Transverse colon (tissue), 4 donors: ENCODE measurements around the gene PDF. TPM values are rescaled to one million over a fixed set of nuclear protein-coding genes. Genes with fewer than 3 reads are reported as not detected.
A peak's percentile ranks its signal among the peaks of the same experiment; 100 is the strongest.

Experiments
- DNase-seq: peaks from one replicate; pipeline ENCODE4 v3.0.0-alpha.2; 2019
- H3K27ac ChIP-seq, 4 donors: fragments of 200-600 bp; sonication (generic); 2 replicates each; pipeline ENCODE4 v1.5.1; 2016 to 2018; ENCODE audit warnings: inconsistent platforms in 4 of 4
- H3K27me3 ChIP-seq: fragments of 200-600 bp; sonication (generic); 2 replicates; pipeline ENCODE4 v1.5.1; 2017; ENCODE audit warnings: inconsistent platforms
- H3K36me3 ChIP-seq, 4 donors: fragments of 200-600 bp; sonication (generic); 2 replicates each; pipeline ENCODE4 v1.5.1; 2017 to 2019; ENCODE audit warnings: inconsistent platforms in 4 of 4
- H3K4me1 ChIP-seq, 4 donors: fragments of 200-600 bp; sonication (generic); 2 replicates each; pipeline ENCODE4 v1.5.1; 2017 to 2020; ENCODE audit warnings: inconsistent platforms in 4 of 4
- H3K4me3 ChIP-seq, 4 donors: fragments of 200-600 bp; sonication (generic); 1 replicate in 1 of 4; 2 replicates in 3 of 4; pipeline versions ENCODE4 v1.5.1 to v1.6.1; 2017 to 2019; ENCODE audit warnings: inconsistent platforms in 4 of 4
- H3K9me3 ChIP-seq, 2 donors: fragments of 200-600 bp; sonication (generic); 2 replicates each; pipeline ENCODE4 v1.5.1; 2017 to 2019; ENCODE audit warnings: inconsistent platforms in 2 of 2
- EP300 ChIP-seq: sonication (generic); formaldehyde crosslinking; IDR thresholded peaks from one replicate; pipeline ENCODE4 v1.6.1; 2017; ENCODE audit warnings: antibody characterized with exemption, low read depth
- POLR2A ChIP-seq: fragments of 450-650 bp; IDR thresholded peaks from one replicate; pipeline ENCODE4 v1.6.1; 2016; ENCODE audit warnings: antibody characterized with exemption, mild to moderate bottlenecking, moderate library complexity
- POLR2AphosphoS5 ChIP-seq, 3 donors: sonication (generic); formaldehyde crosslinking; IDR thresholded peaks; one replicate each; pipeline ENCODE4 v1.6.1; 2016; ENCODE audit warnings: antibody characterized with exemption in 3 of 3
- WGBS, 2 donors: methylation state at CpG; one replicate each; pipeline ENCODE4 v1.1.5; 2018; ENCODE audit warnings: low coverage in 1 of 2; 5-methylcytosine and 5-hydroxymethylcytosine counted together
- in situ Hi-C, 4 donors: fragments of 200-750 bp; cut with MboI; loops; one replicate each; pipeline versions ENCODE4 v1.15.0 to v1.15.1; 2017; ENCODE audit warnings: low sequenced_read_pairs in 3 of 4, low pct_ligation_motif_present in 1 of 4, low pct_unique_long_range_greater_than_20kb in 1 of 4
- intact Hi-C: fragments of 100-400 bp; cut with DNase I; formaldehyde crosslinking; loops from one replicate; pipeline ENCODE4 v1.15.1; 2023; ENCODE audit warnings: low total_unique reads
- total RNA-seq, 4 donors: library from RNA; depleted of rRNA; stranded (reverse); fragments of >200 nt; gene quantifications; one replicate each; pipeline ENCODE4 v1.1.0, GENCODE V29; 2016
- TF ChIP-seq, protein P1 (sequence below), 5 experiments: fragments of 200-600 bp in 3 of 5; fragments of 450-650 bp in 2 of 5; sonication (generic) in 3 of 5; IDR thresholded peaks; 1 replicate in 2 of 5; 2 replicates in 3 of 5; pipeline ENCODE4 v1.5.1; 2016 to 2017; ENCODE audit warnings: antibody characterized with exemption in 5 of 5, inconsistent platforms in 3 of 5, mild to moderate bottlenecking in 2 of 5, moderate library complexity in 1 of 5

Gene PDF
- total RNA-seq, 4 donors from 2014 or later, result 2.2 to 19.5 (median 8.8) TPM

DNA sequence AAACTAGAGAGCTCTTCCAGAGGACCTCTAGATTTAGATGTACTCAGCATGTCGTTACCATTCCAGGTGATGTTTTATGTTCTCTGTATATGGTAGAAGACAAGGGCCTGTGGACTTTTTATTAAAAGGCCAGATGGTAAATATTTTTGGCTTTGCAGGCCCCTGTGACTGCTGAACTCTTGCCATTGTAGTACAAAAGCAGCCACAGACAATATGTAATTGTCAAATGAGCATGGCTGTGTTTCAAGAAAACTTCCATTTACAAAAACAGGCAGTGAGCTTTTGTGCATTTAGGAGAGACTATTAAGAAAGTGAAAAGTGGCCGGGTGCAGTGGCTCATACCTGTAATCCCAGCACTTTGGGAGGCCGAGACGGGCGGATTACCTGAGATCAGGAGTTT, 13.8 kb upstream of the PDF start:
- in situ Hi-C loops (no loop called here), intact Hi-C loops (no loop called here)
- 90 to 100% methylated on average over 1 to 5 of the region's 5 CpGs for WGBS, 2 donors
- TF ChIP-seq, protein P1, sequence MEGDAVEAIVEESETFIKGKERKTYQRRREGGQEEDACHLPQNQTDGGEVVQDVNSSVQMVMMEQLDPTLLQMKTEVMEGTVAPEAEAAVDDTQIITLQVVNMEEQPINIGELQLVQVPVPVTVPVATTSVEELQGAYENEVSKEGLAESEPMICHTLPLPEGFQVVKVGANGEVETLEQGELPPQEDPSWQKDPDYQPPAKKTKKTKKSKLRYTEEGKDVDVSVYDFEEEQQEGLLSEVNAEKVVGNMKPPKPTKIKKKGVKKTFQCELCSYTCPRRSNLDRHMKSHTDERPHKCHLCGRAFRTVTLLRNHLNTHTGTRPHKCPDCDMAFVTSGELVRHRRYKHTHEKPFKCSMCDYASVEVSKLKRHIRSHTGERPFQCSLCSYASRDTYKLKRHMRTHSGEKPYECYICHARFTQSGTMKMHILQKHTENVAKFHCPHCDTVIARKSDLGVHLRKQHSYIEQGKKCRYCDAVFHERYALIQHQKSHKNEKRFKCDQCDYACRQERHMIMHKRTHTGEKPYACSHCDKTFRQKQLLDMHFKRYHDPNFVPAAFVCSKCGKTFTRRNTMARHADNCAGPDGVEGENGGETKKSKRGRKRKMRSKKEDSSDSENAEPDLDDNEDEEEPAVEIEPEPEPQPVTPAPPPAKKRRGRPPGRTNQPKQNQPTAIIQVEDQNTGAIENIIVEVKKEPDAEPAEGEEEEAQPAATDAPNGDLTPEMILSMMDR (IDR thresholded peaks at IDR 0.05), result no peak
- TF ChIP-seq POLR2AphosphoS5 (IDR thresholded peaks at IDR 0.05) (no peak), POLR2A (no peak), EP300 (no peak)
- Histone ChIP-seq H3K27me3 (no peaks in the 10 kb centered on the region), H3K9me3 (no peaks in the 10 kb centered on the region), H3K27ac (no peak overlapping the region), H3K4me1 (peaks cover 9 to 13% (median 10%) of the 10 kb centered on the region in 4 donors), H3K4me3 (no peak overlapping the region), H3K36me3 (peaks cover 0 to 10% (median under 1%) of the 10 kb centered on the region in 4 donors)
- no peak for DNase-seq

GRCh38 chr16:69340095-69340644, 9.8 kb upstream of the PDF start:
- intact Hi-C loops, result no loop called here
- in situ Hi-C loops, result no loop called here
- TF ChIP-seq POLR2A, result no peak
- TF ChIP-seq, protein P1 (IDR thresholded peaks at IDR 0.05), result no peak
- Histone ChIP-seq H3K9me3 (no peaks in the 10 kb centered on the region), H3K4me3 (peak overlapping the region; percentile 63 to 91 (median 75)), H3K27ac (peak overlapping the region; percentile 89 to 95 (median 92)), H3K27me3 (no peaks in the 10 kb centered on the region), H3K36me3 (peaks cover 0 to 13% (median 5%) of the 10 kb centered on the region in 4 donors), H3K4me1 (peaks cover 17 to 28% (median 21%) of the 10 kb centered on the region in 4 donors)
- no peak for DNase-seq
- 6 to 13% methylated on average over 5 to 16 of the region's 16 CpGs for WGBS, 2 donors

- DNase-seq, result peak; percentile 96
- no peaks in the 10 kb centered on the region for H3K27me3 ChIP-seq
- peak within 1 kb of the TSS; percentile 89 to 95 (median 92) for H3K27ac ChIP-seq
- in situ Hi-C loops, result no loop called here
- peaks cover 17 to 28% (median 21%) of the 10 kb centered on the region in 4 donors for H3K4me1 ChIP-seq
- H3K4me3 ChIP-seq, result peak within 1 kb of the TSS; percentile 67 to 91 (median 86)
- intact Hi-C loops, result no loop called here
- H3K9me3 ChIP-seq, result no peaks in the 10 kb centered on the region
- WGBS, 2 donors, result 0% methylated on average over 21 to 73 of the region's 77 CpGs
- peak; percentile 72 to 86 (median 80) for TF ChIP-seq POLR2AphosphoS5 (IDR thresholded peaks at IDR 0.05)
- TF ChIP-seq POLR2A, result peak; percentile 69
- no peak for TF ChIP-seq EP300
- TF ChIP-seq, protein P1 (IDR thresholded peaks at IDR 0.05), result peak; percentile 78 to 98 (median 92)
- peaks cover 0 to 20% (median 9%) of the 10 kb centered on the region in 4 donors for H3K36me3 ChIP-seq
Measured at GRCh38 chr16:69339289-69340094, 9.1 kb upstream of the PDF start, which contains the start of the genes COG8 and NIP7. Gene COG8, minus strand, starts transcription at chr16:69339564. Its CDS starts 12 bp downstream, at chr16:69339552. Gene NIP7, plus strand, starts transcription at chr16:69339772. Its CDS starts 58 bp downstream, at chr16:69339830.

DNA sequence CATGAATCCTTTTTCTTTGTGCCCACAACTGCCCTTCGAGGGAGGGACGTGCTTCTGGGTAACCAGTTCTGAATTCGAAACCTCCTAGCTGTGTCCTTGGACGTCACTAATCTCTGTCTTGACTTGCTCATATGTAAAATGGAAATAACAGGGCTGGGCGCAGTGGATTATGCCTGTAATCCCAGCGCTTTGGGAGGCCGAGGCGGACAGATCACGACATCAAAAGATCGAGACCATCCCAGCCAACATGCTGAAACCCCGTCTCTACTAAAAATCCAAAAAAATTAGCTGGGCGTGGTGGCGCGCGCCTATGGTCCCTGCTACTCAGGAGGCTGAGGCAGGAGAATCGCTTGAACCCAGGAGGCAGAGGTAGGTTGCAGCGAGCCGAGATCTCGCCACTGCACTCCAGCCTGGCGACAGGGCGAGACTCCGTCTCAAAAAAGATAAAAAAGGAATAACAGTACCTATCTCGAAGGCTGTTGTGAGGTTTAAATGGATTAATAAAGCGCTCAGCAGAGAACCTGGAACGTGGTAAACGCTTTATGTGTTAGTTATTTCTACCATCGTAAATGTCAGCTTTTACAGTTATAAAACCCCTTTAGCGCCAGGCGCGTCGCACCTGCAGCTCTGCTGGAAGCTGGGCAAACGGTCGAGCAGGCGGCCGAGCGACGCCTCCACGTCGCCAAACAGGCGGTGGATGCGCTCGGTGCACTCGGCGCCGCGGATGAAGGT, 8.3 kb upstream of the PDF start:
- Histone ChIP-seq H3K4me3 (peak overlapping the region; percentile 67 to 91 (median 86)), H3K27me3 (no peaks in the 10 kb centered on the region), H3K9me3 (no peaks in the 10 kb centered on the region), H3K27ac (peak overlapping the region; percentile 89 to 95 (median 92)), H3K36me3 (peaks cover 0 to 28% (median 12%) of the 10 kb centered on the region in 4 donors), H3K4me1 (peaks cover 17 to 28% (median 21%) of the 10 kb centered on the region in 4 donors)
- in situ Hi-C loops (no loop called here), intact Hi-C loops (no loop called here)
- no peak for DNase-seq
- 15 to 22% methylated on average over 26 to 46 of the region's 46 CpGs for WGBS, 2 donors
- TF ChIP-seq EP300, result no peak
- TF ChIP-seq POLR2AphosphoS5 (IDR thresholded peaks at IDR 0.05), result no peak
- TF ChIP-seq, protein P1 (IDR thresholded peaks at IDR 0.05), result no peak
- no peak for TF ChIP-seq POLR2A
